SU-DHL-6 (cell line): ENCODE data around the gene PSMA4.

Experiments
- H2AFZ ChIP-seq: fragments of 200-600 bp; sonication (generic); 2 replicates; pipeline ENCODE4 v1.6.1; 2014; ENCODE audit warnings: low read depth, mild to moderate bottlenecking, moderate library complexity, mixed read lengths, antibody characterized with exemption, low read length; ENCODE audit not compliant: severe bottlenecking
- H3F3A ChIP-seq: fragments of 200-600 bp; shearing (Covaris generic); 2 replicates; pipeline ENCODE4 v1.6.0; 2016; ENCODE audit warnings: antibody characterized with exemption, mild to moderate bottlenecking; ENCODE audit not compliant: insufficient read depth
- H3K27ac ChIP-seq: fragments of 200-600 bp; sonication (generic); 2 replicates; pipeline ENCODE4 v1.5.1; 2016; ENCODE audit warnings: low read depth, mild to moderate bottlenecking, low read length, moderate library complexity, mixed read lengths
- H3K27me3 ChIP-seq: fragments of 200-600 bp; sonication (generic), shearing (Covaris generic); 2 replicates; pipeline ENCODE4 v1.6.0; 2014; ENCODE audit warnings: mild to moderate bottlenecking, low read length
- H3K36me3 ChIP-seq: fragments of 200-600 bp; sonication (generic); 2 replicates; pipeline ENCODE4 v1.6.1; 2014; ENCODE audit warnings: mild to moderate bottlenecking, low read length, mixed read lengths
- H3K4me2 ChIP-seq: fragments of 300-600, 200-600 bp; shearing (Covaris generic), sonication (generic); 2 replicates; pipeline ENCODE4 v1.6.0; 2014; ENCODE audit warnings: low read length, low read depth, mild to moderate bottlenecking; ENCODE audit not compliant: poor library complexity, severe bottlenecking
- H3K4me3 ChIP-seq: fragments of 200-600 bp; sonication (generic); 2 replicates; pipeline ENCODE4 v1.5.1; 2014; ENCODE audit warnings: antibody characterized with exemption, low read length, mild to moderate bottlenecking, mixed read lengths; ENCODE audit not compliant: insufficient read depth, poor library complexity, severe bottlenecking
- H3K79me2 ChIP-seq: fragments of 200-600 bp; sonication (generic); 2 replicates; pipeline ENCODE4 v1.6.1; 2014; ENCODE audit warnings: mild to moderate bottlenecking, low read length, moderate library complexity; ENCODE audit not compliant: insufficient read depth
- H3K9ac ChIP-seq: fragments of 200-600 bp; sonication (generic); 2 replicates; pipeline ENCODE4 v1.7.0; 2014; ENCODE audit warnings: mild to moderate bottlenecking, low read length
- H3K9me2 ChIP-seq: fragments of 200-600 bp; sonication (generic); replicated peaks from 2 replicates; pipeline ENCODE4 v1.6.1; 2014; ENCODE audit warnings: low read length; ENCODE audit not compliant: insufficient read depth
- H3K9me3 ChIP-seq: fragments of 200-600 bp; sonication (generic); 2 replicates; pipeline ENCODE4 v1.6.1; 2014; ENCODE audit warnings: low read length, mixed read lengths; ENCODE audit not compliant: insufficient read depth
- H4K20me1 ChIP-seq: fragments of 200-600 bp; sonication (generic); 2 replicates; pipeline ENCODE4 v1.6.1; 2014; ENCODE audit warnings: low read depth, mild to moderate bottlenecking, antibody characterized with exemption, low read length, moderate library complexity, mixed read lengths
- EZH2phosphoT487 ChIP-seq: fragments of 200-600 bp; sonication (generic), shearing (Covaris generic); conservative IDR thresholded peaks from 2 replicates; pipeline ENCODE4 v1.6.1; 2018; ENCODE audit warnings: mild to moderate bottlenecking, antibody characterized with exemption, low read length, moderate library complexity, mixed read lengths
- TF ChIP-seq, protein P1 (sequence below): fragments of 200-600 bp; sonication (generic); IDR thresholded peaks from one replicate; pipeline ENCODE4 v1.5.1; 2017; ENCODE audit warnings: antibody characterized with exemption, mild to moderate bottlenecking, low read length, moderate library complexity; ENCODE audit not compliant: insufficient read depth, poor library complexity, severe bottlenecking

The PSMA4 gene

GRCh38 chr15:78598348-78598747 is 58.1 kb downstream of the PSMA4 start:
- Histone ChIP-seq H3K36me3 (no peaks in the 10 kb centered on the region), H4K20me1 (no peaks in the 10 kb centered on the region), H3K79me2 (no peaks in the 10 kb centered on the region), H3K9ac (no peak overlapping the region), H2AFZ (no peak overlapping the region), H3K9me2 (no peaks in the 10 kb centered on the region), H3K4me3 (no peak overlapping the region), H3F3A (no peaks in the 10 kb centered on the region), H3K9me3 (no peaks in the 10 kb centered on the region), H3K4me2 (no peak overlapping the region), H3K27ac (no peak overlapping the region), H3K27me3 (no peaks in the 10 kb centered on the region)
- TF ChIP-seq, protein P1, sequence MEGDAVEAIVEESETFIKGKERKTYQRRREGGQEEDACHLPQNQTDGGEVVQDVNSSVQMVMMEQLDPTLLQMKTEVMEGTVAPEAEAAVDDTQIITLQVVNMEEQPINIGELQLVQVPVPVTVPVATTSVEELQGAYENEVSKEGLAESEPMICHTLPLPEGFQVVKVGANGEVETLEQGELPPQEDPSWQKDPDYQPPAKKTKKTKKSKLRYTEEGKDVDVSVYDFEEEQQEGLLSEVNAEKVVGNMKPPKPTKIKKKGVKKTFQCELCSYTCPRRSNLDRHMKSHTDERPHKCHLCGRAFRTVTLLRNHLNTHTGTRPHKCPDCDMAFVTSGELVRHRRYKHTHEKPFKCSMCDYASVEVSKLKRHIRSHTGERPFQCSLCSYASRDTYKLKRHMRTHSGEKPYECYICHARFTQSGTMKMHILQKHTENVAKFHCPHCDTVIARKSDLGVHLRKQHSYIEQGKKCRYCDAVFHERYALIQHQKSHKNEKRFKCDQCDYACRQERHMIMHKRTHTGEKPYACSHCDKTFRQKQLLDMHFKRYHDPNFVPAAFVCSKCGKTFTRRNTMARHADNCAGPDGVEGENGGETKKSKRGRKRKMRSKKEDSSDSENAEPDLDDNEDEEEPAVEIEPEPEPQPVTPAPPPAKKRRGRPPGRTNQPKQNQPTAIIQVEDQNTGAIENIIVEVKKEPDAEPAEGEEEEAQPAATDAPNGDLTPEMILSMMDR, result no peak
- TF ChIP-seq EZH2phosphoT487, result no peak

- Histone ChIP-seq H3K27ac (no peak overlapping the region), H3F3A (no peaks in the 10 kb centered on the region), H3K9ac (no peak overlapping the region), H3K4me3 (no peak overlapping the region), H3K79me2 (no peaks in the 10 kb centered on the region), H3K36me3 (no peaks in the 10 kb centered on the region), H3K9me3 (no peaks in the 10 kb centered on the region), H3K27me3 (no peaks in the 10 kb centered on the region), H3K9me2 (no peaks in the 10 kb centered on the region), H3K4me2 (no peak overlapping the region), H4K20me1 (no peaks in the 10 kb centered on the region), H2AFZ (no peak overlapping the region)
- TF ChIP-seq EZH2phosphoT487, result no peak
- TF ChIP-seq, protein P1, result no peak
Observed at GRCh38 chr15:78599189-78599588, 58.9 kb downstream of the PSMA4 start.
